K562 (cell line): ENCODE data around the gene CAPZB. TPM values are rescaled to one million over a fixed set of nuclear protein-coding genes. Genes with fewer than 3 reads are reported as not detected.
A peak's percentile ranks its signal among the peaks of the same experiment; 100 is the strongest.

ENCODE experiments used
- ATAC-seq: fragments of 200-7000 bp; cut with Tn5 transposase; 3 replicates; pipeline ENCODE4 v1.9.1; 2020; ENCODE audit warnings: moderate library complexity
- BruUV-seq: library from RNA; stranded (reverse); fragments of 400-500 nt; replicated peaks from 2 replicates; lab custom pipeline; 2021; lab: Mats Ljungman, UMichigan
- CTCF ChIA-PET: fragments of 300-600 bp; formaldehyde crosslinking; extraction: SDS; loops from one replicate; lab custom pipeline; 2021; ENCODE audit warnings: low intra/inter-chr PET ratio; lab: Yijun Ruan, JAX
- POLR2A ChIA-PET: fragments of 300-600, 350-650 bp; sonication (Branson Sonifier 250); formaldehyde crosslinking; extraction: SDS; loops from one replicate; lab custom pipeline; 2021; ENCODE audit warnings: antibody characterized with exemption, inconsistent platforms; lab: Yijun Ruan, JAX
- DNase-seq, 4 experiments: peaks; one replicate each; pipeline versions ENCODE4 v3.0.0 to v3.0.0-alpha.2; 2011 to 2018; ENCODE audit warnings: low spot score in 3 of 4, mixed read lengths in 3 of 4; ENCODE audit errors: extremely low read depth in 1 of 4
- FAIRE-seq: peaks from 2 replicates; lab custom pipeline; 2011; peaks lifted over from hg19 to GRCh38; lab: Jason Lieb, UNC
- H2AFZ ChIP-seq: 2 replicates; pipeline ENCODE4 v1.6.0; 2011; ENCODE audit warnings: low read depth, low read length, control low read depth, inconsistent platforms
- H3K27ac ChIP-seq: fragments of 200-600 bp; 3 replicates; pipeline ENCODE4 v1.8.0; 2011; ENCODE audit warnings: low read depth, mild to moderate bottlenecking, control low read depth, inconsistent platforms, low read length, moderate library complexity, mixed read lengths; ENCODE audit errors: extremely low read depth
- H3K27me3 ChIP-seq, 2 experiments: fragments of 300-600 bp in 1 of 2; 2 replicates in 1 of 2; 3 replicates in 1 of 2; pipeline versions ENCODE4 v1.6.0 to v1.8.0; 2011; ENCODE audit warnings: inconsistent platforms in 2 of 2, low read length in 2 of 2, mild to moderate bottlenecking in 1 of 2, mixed read lengths in 1 of 2, moderate library complexity in 1 of 2; ENCODE audit not compliant: control insufficient read depth in 2 of 2, insufficient read depth in 2 of 2
- H3K36me3 ChIP-seq: fragments of 300-600 bp; 3 replicates; pipeline ENCODE4 v1.8.0; 2011; ENCODE audit warnings: mild to moderate bottlenecking, low read length, inconsistent platforms; ENCODE audit not compliant: control insufficient read depth, insufficient read depth
- H3K4me1 ChIP-seq, 2 experiments: fragments of 200-600 bp in 1 of 2; replicated peaks in 1 of 2; 2 replicates in 1 of 2; 3 replicates in 1 of 2; pipeline versions ENCODE4 v1.5.1 to v1.8.0; 2011; ENCODE audit warnings: inconsistent platforms in 2 of 2, low read length in 2 of 2, mild to moderate bottlenecking in 1 of 2, mixed read lengths in 1 of 2, moderate library complexity in 1 of 2; ENCODE audit not compliant: control insufficient read depth in 2 of 2, insufficient read depth in 2 of 2
- H3K4me2 ChIP-seq: 2 replicates; pipeline ENCODE4 v1.6.1; 2011; ENCODE audit warnings: low read length, control low read depth, inconsistent platforms, mixed read lengths; ENCODE audit not compliant: insufficient read depth
- H3K4me3 ChIP-seq: fragments of 200-600 bp; sonication (generic), shearing (Covaris generic); 2 replicates; pipeline ENCODE4 v1.5.1; 2016; ENCODE audit warnings: control low read depth, inconsistent platforms
- H3K79me2 ChIP-seq: fragments of 200-600 bp; 3 replicates; pipeline ENCODE4 v1.8.0; 2011; ENCODE audit warnings: low read length, inconsistent platforms; ENCODE audit not compliant: control insufficient read depth, insufficient read depth
- H3K9ac ChIP-seq, 2 experiments: 2 replicates each; pipeline versions ENCODE4 v1.6.0 to v1.6.1; 2011; ENCODE audit warnings: low read depth in 2 of 2, low read length in 2 of 2, control low read depth in 1 of 2, inconsistent platforms in 1 of 2, mild to moderate bottlenecking in 1 of 2, mixed read lengths in 1 of 2; ENCODE audit not compliant: insufficient read depth in 1 of 2
- H3K9me1 ChIP-seq: one replicate; pipeline ENCODE4 v1.6.0; 2011; ENCODE audit warnings: inconsistent platforms, mild to moderate bottlenecking, low read length, moderate library complexity; ENCODE audit not compliant: control insufficient read depth, insufficient read depth
- H3K9me3 ChIP-seq: replicated peaks from 2 replicates; pipeline ENCODE4 v1.5.1; 2011; ENCODE audit warnings: low read depth, low read length, inconsistent platforms; ENCODE audit not compliant: control insufficient read depth, insufficient read depth
- H4K20me1 ChIP-seq: replicated peaks from 2 replicates; pipeline ENCODE4 v1.6.1; 2011; ENCODE audit warnings: low read length, inconsistent platforms, mixed read lengths; ENCODE audit not compliant: control insufficient read depth, insufficient read depth
- ERF ChIP-seq: fragments of 450-650 bp; formaldehyde crosslinking; IDR thresholded peaks from 2 replicates; pipeline ENCODE4 v1.4.0; 2020; ENCODE audit warnings: mild to moderate bottlenecking, mixed read lengths
- GABPB1 ChIP-seq: sonication (generic); formaldehyde crosslinking; IDR thresholded peaks from 2 replicates; pipeline ENCODE4 v1.8.0; 2022; ENCODE audit warnings: mild to moderate bottlenecking, missing genetic modification reagents
- HDAC6 ChIP-seq: IDR thresholded peaks from 2 replicates; pipeline ENCODE4 v1.6.1; 2012; ENCODE audit warnings: low read depth, mild to moderate bottlenecking, control low read depth, inconsistent platforms, low read length, moderate library complexity
- HMGN3 ChIP-seq: IDR thresholded peaks from 2 replicates; pipeline ENCODE4 v1.6.1; 2011; ENCODE audit warnings: borderline replicate concordance, low read depth, mild to moderate bottlenecking, mixed read lengths, low read length; ENCODE audit not compliant: insufficient read length; ENCODE audit errors: extremely low read depth
- OTX1 ChIP-seq: fragments of 450-650 bp; formaldehyde crosslinking; IDR thresholded peaks from 2 replicates; pipeline ENCODE4 v1.4.0; 2022; ENCODE audit warnings: mild to moderate bottlenecking
- PHF20 ChIP-seq: fragments of 450-650 bp; IDR thresholded peaks from 2 replicates; pipeline ENCODE4 v1.6.1; 2018; ENCODE audit not compliant: partially characterized antibody
- TCF15 ChIP-seq: fragments of 250-450 bp; sonication (Bioruptor Pico); IDR thresholded peaks from 2 replicates; pipeline ENCODE4 v1.8.0; 2022; ENCODE audit warnings: moderate library complexity, mild to moderate bottlenecking, inconsistent platforms
- UBTF ChIP-seq, 2 experiments: IDR thresholded peaks; 2 replicates each; pipeline ENCODE4 v1.6.1; 2012; ENCODE audit warnings: improper control_type of control experiment in 2 of 2, low read depth in 2 of 2, low read length in 2 of 2, borderline replicate concordance in 1 of 2
- XRCC4 ChIP-seq: IDR thresholded peaks from one replicate; pipeline ENCODE4 v1.6.1; 2011; ENCODE audit not compliant: insufficient read depth, insufficient read length; ENCODE audit errors: extremely low read depth
- ZFPM2 ChIP-seq: fragments of 250-450 bp; sonication (Bioruptor Pico); IDR thresholded peaks from 2 replicates; pipeline ENCODE4 v1.5.1; 2022; ENCODE audit warnings: mild to moderate bottlenecking
- whole genome bisulfite sequencing: fragments of 100-300 bp; shearing (Covaris generic); methylation state at CpG from one replicate; pipeline ENCODE4 v1.1.6; 2016; ENCODE audit warnings: low coverage, mixed read lengths; ENCODE audit not compliant: insufficient coverage; ENCODE audit errors: missing lambda C conversion rate; 5-methylcytosine and 5-hydroxymethylcytosine counted together
- in situ Hi-C: fragments of 300-500 bp; cut with MboI; formaldehyde crosslinking; loops from 4 replicates; pipeline ENCODE4 v1.15.0; 2018; ENCODE audit warnings: inconsistent platforms, mixed read lengths
- intact Hi-C: fragments of 100-400 bp; cut with micrococcal nuclease; formaldehyde crosslinking; loops from 2 replicates; pipeline ENCODE4 v1.14.2; 2022
- polyA plus RNA-seq, 8 experiments: library from polyadenylated mRNA; depleted of rRNA in 4 of 8; stranded (reverse) in 5 of 8; unstranded in 3 of 8; fragments of >200 nt; fragmentation: Nextera tagmentation in 2 of 8; fragmentation: Illumina TruSeq in 1 of 8; extraction: Ambion mirVana in 2 of 8; extraction: Trizol in 1 of 8; gene quantifications; 2 replicates each; pipeline versions ENCODE4 v1.2.1 to v1.2.3, GENCODE V29; 2011 to 2014; ENCODE audit warnings: inconsistent platforms in 1 of 8, missing spikeins in 1 of 8
- total RNA-seq, 7 experiments: library from RNA; depleted of rRNA in 6 of 7; stranded (reverse); fragments of >200 nt in 6 of 7; fragmentation: Illumina TruSeq in 2 of 7; extraction: Trizol in 2 of 7; gene quantifications; 2 replicates each; pipeline versions ENCODE4 v1.2.1 to v1.2.3, GENCODE V29; 2011 to 2021; ENCODE audit warnings: low replicate concordance in 1 of 7
- TF ChIP-seq, protein P1 (sequence below), 3 experiments: fragments of 200-800 bp in 1 of 3; fragments of 250-450 bp in 1 of 3; fragments of 450-650 bp in 1 of 3; sonication (Bioruptor Pico) in 1 of 3; sonication (Bioruptor generic) in 1 of 3; formaldehyde crosslinking in 1 of 3; IDR thresholded peaks; 2 replicates each; pipeline versions ENCODE4 v1.6.1 to v1.8.0; 2016 to 2022; ENCODE audit warnings: mild to moderate bottlenecking in 2 of 3, missing genetic modification characterization in 2 of 3, missing compliant biosample characterization in 1 of 3, moderate library complexity in 1 of 3
- TF ChIP-seq, protein P2 (sequence below): fragments of 250-450 bp; sonication (Bioruptor Pico); IDR thresholded peaks from 2 replicates; pipeline ENCODE4 v1.5.0; 2021; ENCODE audit warnings: mild to moderate bottlenecking, borderline replicate concordance

Gene CAPZB
- total and polyA plus RNA-seq, 9 of the 15 experiments (the other 6 are each of a cell fraction or from before 2014, with no cell fraction given), result 57.6 to 297 (median 125) TPM

- Histone ChIP-seq H3K4me2 (no peak overlapping the region), H2AFZ (no peak overlapping the region), H4K20me1 (peaks cover 26% of the 10 kb centered on the region), H3K9ac (peak overlapping the region in 1 of 2 experiments; percentile 59; a peak in 1 of 4 replicates), H3K4me3 (no peak overlapping the region), H3K4me1 (peaks cover 10 to 25% of the 10 kb centered on the region in 2 experiments), H3K36me3 (no peaks in the 10 kb centered on the region), H3K79me2 (peaks cover 20% of the 10 kb centered on the region), H3K9me1 (peaks cover 3% of the 10 kb centered on the region), H3K27ac (no peak overlapping the region), H3K9me3 (no peaks in the 10 kb centered on the region), H3K27me3 (no peaks in the 10 kb centered on the region)
- DNase-seq (no peak), ATAC-seq (no peak), FAIRE-seq (no peak)
- ChIA-PET CTCF (no interaction called here), POLR2A (no interaction called here)
- intact Hi-C loops (no loop called here), in situ Hi-C loops (no loop called here)
- 97% methylated on average over 12 of the region's 13 CpGs for WGBS
- BruUV-seq, result no TSS peak
- TF ChIP-seq ZFPM2, result no peak
- TF ChIP-seq HMGN3, result no peak
- TF ChIP-seq PHF20, result no peak
- TF ChIP-seq, protein P1, sequence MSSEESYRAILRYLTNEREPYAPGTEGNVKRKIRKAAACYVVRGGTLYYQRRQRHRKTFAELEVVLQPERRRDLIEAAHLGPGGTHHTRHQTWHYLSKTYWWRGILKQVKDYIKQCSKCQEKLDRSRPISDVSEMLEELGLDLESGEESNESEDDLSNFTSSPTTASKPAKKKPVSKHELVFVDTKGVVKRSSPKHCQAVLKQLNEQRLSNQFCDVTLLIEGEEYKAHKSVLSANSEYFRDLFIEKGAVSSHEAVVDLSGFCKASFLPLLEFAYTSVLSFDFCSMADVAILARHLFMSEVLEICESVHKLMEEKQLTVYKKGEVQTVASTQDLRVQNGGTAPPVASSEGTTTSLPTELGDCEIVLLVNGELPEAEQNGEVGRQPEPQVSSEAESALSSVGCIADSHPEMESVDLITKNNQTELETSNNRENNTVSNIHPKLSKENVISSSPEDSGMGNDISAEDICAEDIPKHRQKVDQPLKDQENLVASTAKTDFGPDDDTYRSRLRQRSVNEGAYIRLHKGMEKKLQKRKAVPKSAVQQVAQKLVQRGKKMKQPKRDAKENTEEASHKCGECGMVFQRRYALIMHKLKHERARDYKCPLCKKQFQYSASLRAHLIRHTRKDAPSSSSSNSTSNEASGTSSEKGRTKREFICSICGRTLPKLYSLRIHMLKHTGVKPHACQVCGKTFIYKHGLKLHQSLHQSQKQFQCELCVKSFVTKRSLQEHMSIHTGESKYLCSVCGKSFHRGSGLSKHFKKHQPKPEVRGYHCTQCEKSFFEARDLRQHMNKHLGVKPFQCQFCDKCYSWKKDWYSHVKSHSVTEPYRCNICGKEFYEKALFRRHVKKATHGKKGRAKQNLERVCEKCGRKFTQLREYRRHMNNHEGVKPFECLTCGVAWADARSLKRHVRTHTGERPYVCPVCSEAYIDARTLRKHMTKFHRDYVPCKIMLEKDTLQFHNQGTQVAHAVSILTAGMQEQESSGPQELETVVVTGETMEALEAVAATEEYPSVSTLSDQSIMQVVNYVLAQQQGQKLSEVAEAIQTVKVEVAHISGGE (CRISPR knock-in tag; IDR thresholded peaks at IDR 0.05), result no peak
- TF ChIP-seq GABPB1 (CRISPR knock-in tag), result no peak
- TF ChIP-seq TCF15 (CRISPR knock-in tag), result no peak
- no peak for TF ChIP-seq HDAC6
- no peak for TF ChIP-seq XRCC4
- TF ChIP-seq OTX1, result no peak
- no peak for TF ChIP-seq ERF
- TF ChIP-seq UBTF (IDR thresholded peaks at IDR 0.05; ENCODE audit: borderline replicate concordance in 1 of 2, low read depth in 2 of 2, low read length in 2 of 2), result no peak
- TF ChIP-seq, protein P2, sequence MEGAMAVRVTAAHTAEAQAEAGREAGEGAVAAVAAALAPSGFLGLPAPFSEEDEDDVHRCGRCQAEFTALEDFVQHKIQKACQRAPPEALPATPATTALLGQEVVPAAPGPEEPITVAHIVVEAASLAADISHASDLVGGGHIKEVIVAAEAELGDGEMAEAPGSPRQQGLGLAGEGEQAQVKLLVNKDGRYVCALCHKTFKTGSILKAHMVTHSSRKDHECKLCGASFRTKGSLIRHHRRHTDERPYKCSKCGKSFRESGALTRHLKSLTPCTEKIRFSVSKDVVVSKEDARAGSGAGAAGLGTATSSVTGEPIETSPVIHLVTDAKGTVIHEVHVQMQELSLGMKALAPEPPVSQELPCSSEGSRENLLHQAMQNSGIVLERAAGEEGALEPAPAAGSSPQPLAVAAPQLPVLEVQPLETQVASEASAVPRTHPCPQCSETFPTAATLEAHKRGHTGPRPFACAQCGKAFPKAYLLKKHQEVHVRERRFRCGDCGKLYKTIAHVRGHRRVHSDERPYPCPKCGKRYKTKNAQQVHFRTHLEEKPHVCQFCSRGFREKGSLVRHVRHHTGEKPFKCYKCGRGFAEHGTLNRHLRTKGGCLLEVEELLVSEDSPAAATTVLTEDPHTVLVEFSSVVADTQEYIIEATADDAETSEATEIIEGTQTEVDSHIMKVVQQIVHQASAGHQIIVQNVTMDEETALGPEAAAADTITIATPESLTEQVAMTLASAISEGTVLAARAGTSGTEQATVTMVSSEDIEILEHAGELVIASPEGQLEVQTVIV (CRISPR knock-in tag), result no peak
These were observed 89.1 kb downstream of the CAPZB start for GRCh38 chr1:19396280-19396679.
